Measurements from ENCODE around the gene RAPGEF2.

The RAPGEF2 gene

DNA sequence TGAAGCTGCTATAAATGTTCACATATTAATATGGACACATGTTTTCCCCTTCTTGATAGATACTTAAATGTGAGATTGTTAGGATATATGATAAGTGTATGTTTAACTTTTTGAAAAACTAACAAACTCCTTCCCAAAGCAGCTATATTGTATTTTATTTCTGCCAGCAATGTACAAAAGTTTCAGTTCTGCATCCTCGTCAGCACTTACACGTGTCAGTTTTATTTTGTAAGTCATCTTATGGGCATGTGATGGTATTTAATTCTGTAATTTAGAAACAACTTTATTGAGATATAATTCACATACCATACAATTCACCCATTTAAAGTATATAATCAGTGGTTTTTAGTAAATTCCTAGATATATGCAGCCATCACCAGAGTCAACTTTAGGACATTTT is 31.6 kb downstream of the RAPGEF2 start:
- DNase-seq (ENCODE audit: low read depth in 2 of 2), result no peak

DNA sequence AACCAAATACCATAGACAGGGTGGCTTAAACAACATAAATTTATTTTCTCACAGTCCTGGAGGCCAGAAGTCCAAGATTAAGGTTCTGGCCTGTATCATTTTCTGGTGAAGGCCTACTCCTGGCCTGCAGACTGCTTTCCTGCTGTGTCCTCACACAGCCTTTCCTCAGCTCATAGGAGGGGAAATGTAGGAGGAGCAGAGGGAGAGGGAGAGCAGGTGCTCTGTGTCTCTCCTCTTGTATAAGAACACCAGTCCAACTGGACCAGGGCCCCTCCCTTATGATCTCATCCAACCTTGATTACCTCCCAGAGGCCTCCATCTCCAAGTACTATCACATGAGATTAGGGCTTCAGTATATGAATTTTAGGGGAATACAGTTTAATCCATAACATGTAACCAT is 34.3 kb downstream of the RAPGEF2 start:
- no peak for DNase-seq (ENCODE audit: low read depth in 2 of 2)

DNA sequence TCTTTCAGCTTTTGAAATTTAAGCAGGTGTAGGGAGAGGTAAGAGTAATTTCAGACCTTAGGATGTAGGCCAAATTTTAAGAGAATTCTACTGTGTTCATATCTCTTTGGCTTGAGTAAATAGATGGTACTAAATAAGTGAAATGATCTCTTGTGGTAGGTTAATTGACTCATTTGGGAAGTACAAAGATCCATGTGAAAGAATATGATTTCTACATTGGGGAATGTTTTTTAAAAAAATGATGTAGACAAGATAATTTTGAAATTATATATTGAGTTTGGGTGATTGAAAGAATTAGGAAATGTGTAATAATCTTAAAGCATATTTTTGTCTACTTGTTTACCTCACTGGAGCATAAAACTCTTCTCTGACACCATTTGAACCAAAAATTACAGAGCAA is 35.6 kb downstream of the RAPGEF2 start:
- no peak for DNase-seq (ENCODE audit: low read depth in 2 of 2)

DNA sequence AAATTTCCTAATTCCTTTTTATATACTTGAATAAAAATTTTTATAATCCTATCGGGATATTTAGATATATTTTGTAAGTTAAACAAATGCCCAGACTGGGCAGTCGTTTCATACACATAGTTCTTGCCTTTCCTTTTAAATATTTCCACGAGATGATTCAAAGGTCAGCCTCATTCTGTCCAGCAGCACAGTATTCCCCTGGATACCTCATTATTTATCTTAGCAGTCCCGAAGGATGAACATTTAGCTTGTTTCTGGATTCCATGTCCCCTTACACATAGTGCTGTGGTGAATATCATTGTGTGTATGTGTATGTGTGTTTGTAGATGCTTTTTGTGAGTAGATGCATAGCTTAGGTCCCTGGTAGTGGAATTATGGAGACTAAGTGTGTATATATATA is 38.3 kb downstream of the RAPGEF2 start:
- no peak for DNase-seq (ENCODE audit: low read depth in 2 of 2)

DNA sequence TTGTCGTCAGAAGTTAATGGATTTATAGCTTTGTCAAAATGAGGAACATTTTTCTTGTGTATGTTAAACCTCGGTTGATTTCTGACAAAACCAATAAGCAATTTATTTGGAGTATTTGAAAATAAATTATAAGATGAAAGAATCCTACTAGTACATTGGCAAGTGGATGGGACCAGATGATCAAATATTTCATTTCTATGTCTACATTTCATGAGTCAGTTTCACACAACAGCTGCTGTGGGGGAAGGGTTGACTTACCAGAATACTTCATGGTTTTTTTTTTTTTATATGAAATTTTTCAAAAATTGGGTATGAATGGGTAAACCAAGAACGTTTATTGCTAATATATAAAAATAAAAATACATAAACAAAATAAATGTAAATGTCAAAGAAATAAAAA is 39.4 kb downstream of the RAPGEF2 start:
- no peak for DNase-seq (ENCODE audit: low read depth in 2 of 2)

DNA sequence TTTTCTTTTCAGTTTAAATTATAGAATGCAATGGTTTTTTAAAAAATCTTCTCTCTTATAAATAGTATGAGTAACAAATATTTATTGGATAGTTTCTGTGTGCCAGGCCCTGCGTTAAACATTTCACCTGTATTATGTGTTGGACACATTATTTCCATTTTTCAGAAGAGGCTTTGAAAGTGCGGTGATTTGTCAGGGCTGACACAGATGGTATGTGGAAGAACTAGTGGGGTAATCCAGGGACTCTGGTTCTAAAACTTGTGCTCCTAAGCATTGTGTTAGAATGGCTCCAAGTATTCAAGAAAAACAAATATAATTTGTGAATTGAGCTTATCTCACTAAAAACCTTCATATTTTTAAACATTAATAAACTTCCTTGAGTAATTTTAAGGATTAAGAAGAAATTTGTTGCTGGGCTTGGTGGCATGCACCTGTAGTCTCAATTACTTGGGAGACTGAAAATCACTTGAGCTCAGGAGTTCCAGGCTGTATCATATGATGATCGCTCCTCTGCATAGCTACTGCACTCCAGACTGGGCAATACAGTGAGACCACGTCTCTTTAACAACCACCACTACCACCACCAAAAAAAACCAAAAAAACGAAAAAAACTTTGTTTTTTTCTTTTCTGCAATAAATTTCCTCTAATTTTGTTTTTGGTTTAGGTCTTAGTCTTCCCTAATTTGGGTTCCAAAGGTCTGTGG is 40.0 kb downstream of the RAPGEF2 start:
- no peak for DNase-seq (ENCODE audit: low read depth in 2 of 2)

DNA sequence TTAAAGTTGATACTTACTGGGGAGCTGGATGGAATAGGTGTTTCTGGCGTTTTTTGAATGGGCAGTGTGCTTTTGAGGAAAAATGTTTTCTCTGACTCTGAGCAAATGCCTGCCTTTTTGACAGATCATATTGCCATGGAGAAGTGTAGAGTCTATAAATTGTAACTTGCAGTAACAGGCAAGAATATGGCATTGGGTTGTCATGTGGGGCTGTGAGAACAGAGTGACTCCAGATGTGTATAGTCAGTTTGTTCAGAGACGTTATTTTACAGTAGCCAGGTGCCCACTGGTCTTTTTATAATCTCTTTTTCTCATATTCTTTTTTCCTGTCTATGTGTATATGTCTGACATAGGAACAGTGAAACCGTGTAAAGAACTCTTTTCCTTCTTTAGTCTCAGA is 40.8 kb downstream of the RAPGEF2 start:
- no peak for DNase-seq (ENCODE audit: low read depth in 2 of 2)

DNA sequence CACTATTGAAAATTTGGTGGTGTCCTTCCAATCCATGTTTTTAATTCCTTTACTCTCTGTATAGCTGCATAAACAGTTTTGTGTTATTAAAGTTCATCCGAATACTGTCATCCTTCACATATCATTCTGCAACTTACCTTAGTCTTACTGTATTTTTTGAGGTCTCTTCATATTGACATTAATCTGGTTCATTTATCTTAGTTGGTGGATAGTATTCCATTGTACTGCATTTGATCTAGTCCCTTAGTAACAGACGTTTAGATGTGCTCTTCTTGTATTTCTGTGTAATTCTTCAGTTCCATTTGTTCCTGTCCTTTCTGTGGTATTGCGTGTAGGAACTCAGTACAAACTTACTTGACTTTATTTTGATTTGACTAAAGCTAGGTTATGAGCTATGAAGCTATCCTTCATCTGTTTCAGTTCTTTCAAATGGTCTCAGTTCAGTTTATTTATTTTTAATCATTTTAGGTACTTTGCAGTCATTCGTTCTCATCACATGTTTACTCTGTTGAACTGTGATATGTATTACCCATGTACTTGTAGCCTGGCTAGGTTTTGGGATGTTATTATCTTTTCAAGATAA is 41.3 kb downstream of the RAPGEF2 start:
- no peak for DNase-seq (ENCODE audit: low read depth in 2 of 2)

DNA sequence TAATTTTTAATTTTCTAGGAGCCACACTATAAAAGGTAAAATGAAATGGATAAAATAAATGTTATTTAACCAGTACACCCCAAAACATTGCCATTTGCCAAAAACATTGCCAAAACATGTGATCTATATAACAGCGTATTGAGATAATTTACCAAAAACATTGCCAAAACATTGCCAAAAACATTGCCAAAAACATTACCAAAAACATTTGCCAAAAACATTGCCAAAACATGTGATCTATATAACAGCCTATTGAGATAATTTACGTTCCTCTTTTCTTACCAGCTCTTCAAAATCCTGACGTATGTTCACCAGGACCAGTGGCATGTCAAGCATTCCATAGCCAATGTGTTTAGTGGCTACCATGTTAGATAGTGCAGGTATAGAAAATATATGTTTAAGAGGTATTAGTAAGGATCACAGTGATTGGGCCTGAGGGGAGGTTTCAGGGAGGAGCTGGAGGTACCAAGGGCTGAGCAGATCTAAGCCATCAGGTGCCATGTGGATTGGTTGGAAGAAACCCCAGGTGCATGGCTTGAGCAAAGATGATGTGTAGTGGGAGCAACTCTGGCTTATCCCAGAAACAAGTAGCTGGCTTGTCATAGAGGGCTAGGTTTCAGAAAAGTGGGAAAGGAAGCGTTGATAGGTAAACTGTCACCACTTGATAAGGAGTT is 42.6 kb downstream of the RAPGEF2 start:
- DNase-seq (ENCODE audit: low read depth in 2 of 2), result no peak

DNA sequence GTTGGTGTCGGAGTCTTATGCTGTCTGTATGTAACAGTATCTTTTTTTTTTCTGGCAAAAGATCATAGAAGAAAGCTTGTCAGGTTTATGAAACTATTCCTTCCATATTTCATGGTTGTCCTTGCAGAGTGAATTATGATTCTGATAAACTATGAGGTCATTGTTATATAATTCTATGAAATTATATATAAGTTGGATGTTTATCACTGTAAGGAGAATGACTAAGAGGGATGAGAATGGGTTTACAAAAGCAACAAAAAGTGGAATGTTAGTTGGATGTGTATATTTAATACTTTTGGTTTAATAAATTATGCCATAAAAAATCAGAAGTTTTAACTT is 43.1 kb downstream of the RAPGEF2 start:
- no peak for DNase-seq (ENCODE audit: low read depth in 2 of 2)

DNA sequence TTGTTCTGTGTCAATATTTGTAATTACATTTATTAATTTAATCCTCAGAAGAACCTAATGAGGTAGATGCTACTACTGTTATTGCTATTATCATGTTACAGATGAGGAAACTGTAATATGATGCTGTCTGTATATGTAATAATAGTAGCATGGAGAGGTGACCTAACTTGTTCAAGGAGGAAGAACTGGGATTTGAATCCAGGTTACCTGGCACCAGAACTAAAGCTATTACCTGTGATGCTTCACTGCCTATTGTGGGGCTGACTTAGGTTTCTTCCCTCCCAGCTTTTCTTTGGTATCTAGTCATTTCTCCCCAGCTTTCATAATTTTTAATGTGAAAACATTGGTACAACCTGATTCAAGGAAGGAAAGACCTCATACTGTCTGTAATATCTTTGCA is 43.6 kb downstream of the RAPGEF2 start:
- DNase-seq (ENCODE audit: low read depth in 2 of 2), result no peak

DNA sequence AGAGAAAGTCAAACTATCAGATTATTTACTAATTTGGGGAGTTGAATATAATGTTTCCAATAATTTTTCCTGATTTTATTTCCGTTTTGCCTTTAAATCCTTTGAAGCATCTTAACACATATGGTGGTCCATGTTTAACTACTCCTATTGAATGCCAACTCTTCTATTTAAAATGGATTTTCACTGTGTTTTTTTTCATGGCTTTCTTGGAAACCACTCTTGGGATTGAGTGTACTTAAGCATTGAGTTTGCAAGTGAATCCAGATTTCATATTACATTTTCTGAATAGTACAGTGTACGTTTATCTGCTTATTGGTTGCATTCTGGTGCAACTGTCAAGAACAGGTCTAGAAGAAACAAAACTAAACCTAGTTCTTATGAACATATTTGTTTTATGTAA is 45.6 kb downstream of the RAPGEF2 start:
- no peak for DNase-seq (ENCODE audit: low read depth in 2 of 2)

DNA sequence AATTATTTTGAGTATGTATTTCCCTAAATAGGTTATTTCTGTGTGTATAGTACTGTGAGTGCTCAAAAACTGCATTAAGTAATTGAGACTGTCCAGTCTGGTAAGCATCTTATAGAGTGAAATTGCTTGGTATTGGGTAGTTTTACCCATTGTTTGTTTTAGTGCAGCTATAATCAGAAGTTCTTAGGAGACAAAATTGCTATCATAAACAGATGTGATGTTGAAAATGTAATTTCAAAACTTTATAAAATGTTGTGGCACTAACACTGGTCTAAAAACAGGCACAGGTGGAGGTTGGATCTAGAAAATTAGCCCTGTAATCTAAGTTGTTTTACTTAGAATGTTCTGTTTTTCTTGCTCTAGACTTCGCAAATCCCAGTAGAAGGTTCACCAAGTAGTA is 46.8 kb downstream of the RAPGEF2 start:
- no peak for DNase-seq (ENCODE audit: low read depth in 2 of 2)

DNA sequence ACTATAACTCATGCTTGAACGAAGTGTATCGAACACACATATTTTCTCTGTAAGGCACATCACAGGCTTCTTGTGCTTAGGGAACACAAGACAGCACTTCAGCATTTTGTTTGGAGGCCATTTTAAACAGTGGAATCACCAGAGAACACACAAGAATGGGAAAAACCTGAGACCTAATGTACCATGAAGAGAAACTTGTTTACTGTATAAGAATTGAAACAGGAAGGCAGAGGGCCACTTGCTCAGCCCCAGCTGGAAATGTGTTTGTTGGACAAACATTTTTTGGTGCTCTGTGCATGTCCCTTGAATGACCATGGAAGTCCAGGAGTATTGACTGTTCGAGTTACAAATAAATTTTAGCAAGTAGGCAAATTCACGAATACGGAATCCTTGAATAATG is 47.5 kb downstream of the RAPGEF2 start:
- no peak for DNase-seq (ENCODE audit: low read depth in 2 of 2)

DNA sequence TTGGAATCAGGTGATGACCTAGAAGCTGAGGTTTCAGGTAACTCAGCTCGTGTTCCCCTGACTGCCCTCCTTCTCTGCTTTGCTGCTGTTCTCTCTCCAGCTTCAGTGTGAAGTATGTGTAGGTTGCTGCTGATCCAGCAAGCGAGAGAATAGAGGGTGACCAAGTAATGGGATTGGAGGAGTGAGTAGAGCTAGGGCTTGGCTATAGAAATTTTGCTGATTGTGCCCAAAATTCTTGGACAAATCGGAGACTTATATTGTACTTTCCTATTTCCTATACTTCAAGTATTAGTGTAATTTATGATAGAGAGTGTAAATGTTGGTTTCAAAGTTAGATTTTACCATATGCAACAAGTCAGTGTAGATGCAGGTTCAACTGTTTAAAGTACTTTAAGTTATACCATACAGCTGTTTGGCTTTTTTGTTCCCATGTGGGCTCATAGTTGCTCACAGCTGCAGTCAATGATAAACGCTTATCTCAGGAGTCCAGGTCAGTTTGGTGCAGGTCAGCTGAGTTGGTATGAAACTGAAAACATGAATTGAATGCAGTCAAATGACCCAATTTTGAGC is 48.0 kb downstream of the RAPGEF2 start:
- DNase-seq (ENCODE audit: low read depth in 2 of 2), result no peak

DNA sequence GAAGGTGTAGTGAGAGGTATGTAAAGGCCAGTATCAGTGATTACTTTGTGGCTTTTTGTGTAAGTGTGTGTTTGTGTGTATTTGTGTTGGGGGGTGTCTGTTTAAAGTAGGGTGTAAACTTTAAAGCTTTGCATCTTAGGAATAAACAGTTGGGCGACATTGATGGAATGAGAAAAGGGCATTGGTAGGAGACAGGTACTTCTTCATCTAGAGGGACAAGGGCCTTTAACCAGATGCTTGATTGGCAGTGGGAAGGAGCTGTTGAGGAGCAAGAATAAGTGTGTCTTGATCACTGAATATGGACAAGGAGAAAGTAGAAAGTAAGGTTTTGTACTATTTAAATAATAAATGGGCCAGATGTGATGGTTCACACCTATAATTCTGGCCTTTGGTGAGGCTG is 48.8 kb downstream of the RAPGEF2 start:
- no peak for DNase-seq (ENCODE audit: low read depth in 2 of 2)

DNA sequence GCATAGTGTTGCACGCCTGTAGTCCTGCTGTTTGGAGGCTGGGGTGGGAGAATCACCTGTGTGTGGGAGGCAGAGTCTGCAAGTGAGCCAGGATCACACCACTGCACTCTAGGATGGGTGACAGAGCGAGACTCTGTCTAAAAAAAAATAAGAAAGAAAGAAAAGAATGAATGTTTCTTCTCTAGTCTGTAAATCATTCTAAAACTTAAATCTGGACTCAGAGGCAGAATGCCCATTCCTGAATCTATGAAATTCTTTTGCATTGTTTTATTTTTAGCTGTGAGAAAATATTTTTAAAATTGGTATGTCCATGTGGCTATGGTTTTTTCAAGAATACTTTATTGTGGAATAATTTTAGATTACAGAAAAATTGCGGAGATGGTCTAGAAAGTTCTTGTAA is 49.3 kb downstream of the RAPGEF2 start:
- no peak for DNase-seq (ENCODE audit: low read depth in 2 of 2)

DNA sequence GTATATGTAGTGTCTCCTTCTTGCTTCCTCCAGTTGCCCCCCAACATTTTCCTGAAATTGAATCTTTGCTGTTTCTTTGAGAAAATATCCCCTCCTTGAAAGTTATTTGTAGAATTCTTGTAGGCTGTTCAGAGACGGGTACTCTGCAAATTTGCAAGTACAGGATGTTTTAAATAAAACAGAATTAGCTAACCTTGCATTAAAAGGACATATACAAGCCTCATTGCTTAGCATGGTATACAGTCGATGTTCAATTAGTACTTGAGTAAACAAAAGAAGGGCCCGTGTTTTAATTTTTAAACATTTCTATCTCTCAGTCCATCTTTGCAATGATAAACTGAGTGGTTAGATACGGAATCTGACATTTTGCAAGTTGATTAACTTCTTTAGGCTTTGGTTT is 50.8 kb downstream of the RAPGEF2 start:
- DNase-seq (ENCODE audit: low read depth in 2 of 2), result no peak

DNA sequence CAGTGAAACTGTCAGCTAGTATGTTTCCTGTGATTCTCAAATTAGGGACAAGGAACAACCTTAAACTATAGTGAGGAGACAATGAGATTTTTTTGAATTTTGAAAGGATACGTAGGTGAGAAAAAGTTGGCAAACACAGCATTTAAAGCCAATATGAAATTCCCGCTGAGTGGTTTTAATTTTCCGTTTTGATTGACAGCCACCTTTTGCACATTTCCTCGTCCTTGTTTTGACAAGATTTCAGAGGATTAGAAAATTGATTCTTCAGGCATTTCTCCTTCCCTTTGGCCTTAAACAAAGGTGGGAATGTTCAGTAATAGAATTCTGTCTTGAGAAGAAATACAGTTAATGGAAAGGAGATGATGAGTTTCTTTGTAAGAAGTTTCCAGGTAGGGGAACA is 52.2 kb downstream of the RAPGEF2 start:
- no peak for DNase-seq (ENCODE audit: low read depth in 2 of 2)

DNA sequence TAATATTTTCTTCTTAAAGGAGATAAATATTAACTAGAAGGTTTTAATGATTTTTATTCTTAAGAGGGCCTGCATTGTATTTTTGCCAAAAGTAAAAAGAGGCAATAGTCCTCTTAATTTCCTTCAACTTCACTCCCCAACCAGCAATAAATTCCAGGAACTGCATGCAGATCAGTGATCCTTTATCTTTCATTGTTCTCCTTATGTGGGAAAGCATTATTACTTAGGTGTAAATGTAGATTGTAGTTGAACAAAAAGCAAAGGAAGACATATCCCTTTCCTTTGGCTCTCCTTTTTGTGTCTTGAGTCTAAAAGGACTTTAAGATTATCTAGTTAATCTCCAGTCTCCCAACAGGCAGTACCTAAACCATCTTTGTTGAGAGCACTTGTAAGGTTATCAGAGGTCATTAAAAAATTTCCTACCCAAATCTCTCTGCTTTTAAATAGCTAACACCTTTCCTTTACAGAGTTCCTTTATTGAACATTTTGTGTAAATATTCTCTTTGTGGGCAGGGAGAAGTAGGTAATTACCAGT is 55.3 kb downstream of the RAPGEF2 start:
- no peak for DNase-seq (ENCODE audit: low read depth in 2 of 2)

DNA sequence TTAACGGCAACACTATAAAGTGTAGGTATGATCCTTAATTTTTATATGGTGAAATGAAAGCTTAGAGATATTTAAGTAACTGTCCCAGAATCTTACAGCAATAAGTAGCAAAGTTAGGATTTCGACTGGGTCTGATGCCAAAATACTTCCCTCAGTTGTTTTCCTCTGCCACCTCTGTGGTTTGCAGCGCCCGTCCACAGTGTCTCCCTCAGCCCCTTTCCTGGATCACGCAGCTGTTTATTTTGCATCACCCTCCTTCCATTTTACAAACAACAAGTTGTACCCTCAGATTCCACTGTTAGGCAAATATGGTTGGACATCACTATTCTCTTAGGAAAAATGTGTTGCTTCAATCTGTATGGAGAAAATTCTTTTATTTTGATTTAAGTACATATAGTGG is 56.1 kb downstream of the RAPGEF2 start:
- DNase-seq (ENCODE audit: low read depth in 2 of 2), result no peak

DNA sequence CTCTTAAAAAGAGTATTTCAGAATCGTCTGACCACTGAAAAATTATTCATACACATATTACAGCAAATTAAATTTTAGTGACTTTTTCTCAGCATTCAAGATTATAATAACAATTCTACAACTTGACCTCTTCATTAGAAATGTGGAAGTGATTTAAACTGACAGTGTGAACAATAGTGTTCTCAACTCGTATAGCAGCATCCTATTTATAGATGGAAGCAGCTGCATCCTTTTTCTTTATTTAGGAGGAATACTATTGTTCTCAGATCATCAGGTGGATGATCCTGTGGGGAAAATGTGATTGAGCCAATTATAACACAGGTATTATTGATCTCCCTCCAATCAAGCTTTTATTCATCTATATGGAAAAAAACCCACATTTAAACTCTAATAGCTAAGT is 56.7 kb downstream of the RAPGEF2 start:
- DNase-seq (ENCODE audit: low read depth in 2 of 2), result no peak

DNA sequence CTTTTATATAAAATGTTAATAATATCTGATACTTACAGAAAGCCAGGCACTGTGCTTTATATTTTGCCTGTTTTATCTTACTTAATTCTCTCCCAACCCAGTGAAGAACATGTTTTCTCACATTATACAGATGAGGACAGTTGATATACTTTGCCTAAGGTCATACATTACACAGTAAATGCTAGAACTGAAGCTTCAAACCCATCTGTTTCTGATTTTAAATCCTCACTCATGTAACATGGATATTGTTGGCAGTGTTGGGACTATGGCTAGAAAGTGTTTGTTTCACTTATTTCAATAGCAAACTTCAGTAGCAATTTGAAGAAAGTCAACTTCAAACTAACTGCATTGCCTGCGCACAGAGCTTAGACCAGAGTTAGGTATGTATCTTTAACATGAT is 57.4 kb downstream of the RAPGEF2 start:
- no peak for DNase-seq (ENCODE audit: low read depth in 2 of 2)
